Thyroid gland (tissue), 4 donors: ENCODE measurements around the gene CRB3. TPM values are rescaled to one million over a fixed set of nuclear protein-coding genes. Genes with fewer than 3 reads are reported as not detected.
A peak's percentile ranks its signal among the peaks of the same experiment; 100 is the strongest.

ENCODE experiments used
- DNase-seq, 2 donors: peaks; one replicate each; pipeline ENCODE4 v3.0.0-alpha.2; 2019
- H3K27ac ChIP-seq, 3 donors: fragments of 200-600 bp; sonication (generic); 1 replicate in 2 of 3; 2 replicates in 1 of 3; pipeline ENCODE4 v1.5.1; 2016 to 2019; ENCODE audit warnings: mild to moderate bottlenecking in 1 of 3, moderate library complexity in 1 of 3
- H3K27me3 ChIP-seq: fragments of 200-600 bp; sonication (generic); one replicate; pipeline ENCODE4 v1.5.1; 2019
- H3K36me3 ChIP-seq, 2 donors: fragments of 200-600 bp; sonication (generic); one replicate each; pipeline ENCODE4 v1.5.1; 2016 to 2019
- H3K4me1 ChIP-seq, 2 donors: fragments of 200-600 bp; sonication (generic); one replicate each; pipeline ENCODE4 v1.5.1; 2017 to 2019
- H3K4me3 ChIP-seq, 3 donors: fragments of 200-600 bp; sonication (generic); replicated peaks in 1 of 3; 1 replicate in 2 of 3; 2 replicates in 1 of 3; pipeline ENCODE4 v1.5.1; 2016; ENCODE audit warnings: mild to moderate bottlenecking in 1 of 3
- H3K9me3 ChIP-seq: fragments of 200-600 bp; sonication (generic); one replicate; pipeline ENCODE4 v1.5.1; 2017
- CTCF ChIP-seq, 6 experiments: fragments of 200-600 bp in 3 of 6; fragments of 450-650 bp in 3 of 6; sonication (generic) in 3 of 6; IDR thresholded peaks; one replicate each; pipeline ENCODE4 v1.5.1; 2016 to 2019; ENCODE audit warnings: antibody characterized with exemption in 6 of 6, mild to moderate bottlenecking in 2 of 6, inconsistent platforms in 1 of 6, moderate library complexity in 1 of 6
- POLR2A ChIP-seq, 2 donors: fragments of 450-650 bp; IDR thresholded peaks; one replicate each; pipeline ENCODE4 v1.6.1; 2017; ENCODE audit warnings: antibody characterized with exemption in 2 of 2, mild to moderate bottlenecking in 2 of 2, moderate library complexity in 1 of 2
- WGBS, 2 donors: methylation state at CpG; one replicate each; pipeline ENCODE4 v1.1.5; 2017; 5-methylcytosine and 5-hydroxymethylcytosine counted together
- intact Hi-C: fragments of 100-400 bp; cut with DNase I; formaldehyde crosslinking; loops from one replicate; pipeline ENCODE4 v1.15.1; 2023
- total RNA-seq, 4 donors: library from RNA; depleted of rRNA; stranded (reverse); fragments of >200 nt; gene quantifications; one replicate each; pipeline ENCODE4 v1.2.3, GENCODE V29; 2016

Gene CRB3
- total RNA-seq, 4 donors from 2014 or later, result 21.0 to 65.2 (median 45.3) TPM

DNA sequence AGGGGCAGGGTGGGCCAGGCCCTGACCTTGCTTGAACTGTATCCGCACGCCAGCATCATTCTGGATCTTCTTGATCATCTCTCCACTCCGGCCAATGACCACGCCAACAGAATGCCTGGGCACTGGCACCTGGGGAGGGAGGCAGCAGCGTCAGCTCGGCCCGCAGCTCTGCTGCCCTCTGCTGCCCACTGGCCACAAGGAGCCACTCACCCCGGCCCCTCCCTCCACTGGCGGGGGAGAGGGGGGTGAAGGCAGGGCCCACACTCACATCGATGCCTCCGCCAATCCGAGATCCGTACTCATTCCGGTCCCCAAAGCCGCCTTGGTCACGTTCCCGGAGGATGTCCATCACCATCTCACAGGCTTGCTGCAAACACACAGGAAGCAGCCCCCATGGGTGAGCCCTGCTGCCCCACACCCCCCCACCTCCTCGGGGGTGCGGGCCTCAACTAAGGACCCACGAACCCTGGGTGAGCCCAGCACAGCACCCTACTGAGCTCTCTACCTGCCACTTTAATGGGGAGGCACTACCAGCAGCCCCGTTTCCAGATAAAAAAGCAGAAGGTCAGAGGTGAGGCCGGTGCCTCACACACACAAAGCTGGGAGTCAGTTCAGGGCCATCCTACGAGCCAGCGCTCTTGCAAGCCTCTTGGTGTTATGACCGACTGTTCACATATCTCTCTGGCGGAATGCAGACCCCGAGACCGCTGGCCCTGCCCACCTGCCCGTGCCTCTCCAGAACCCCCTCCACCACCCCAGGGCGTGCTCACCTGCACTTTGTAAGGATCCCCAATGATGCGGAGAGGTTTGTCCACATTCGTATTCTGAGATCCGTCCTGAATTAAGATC, 46.1 kb upstream of the CRB3 start:
- H3K4me1 ChIP-seq, result peaks cover 14 to 24% of the 10 kb centered on the region in 2 donors
- H3K27ac ChIP-seq, result no peak overlapping the region
- H3K9me3 ChIP-seq, result no peaks in the 10 kb centered on the region
- DNase-seq, result peak in 1 of 2 donors; percentile 20
- peak in 1 of 6 experiments; percentile 28 for TF ChIP-seq CTCF (IDR thresholded peaks at IDR 0.05)
- no peak for TF ChIP-seq POLR2A (IDR thresholded peaks at IDR 0.05)
- no peaks in the 10 kb centered on the region for H3K27me3 ChIP-seq
- H3K4me3 ChIP-seq, result no peak overlapping the region
- intact Hi-C loops, result no loop called here
- 87 to 92% methylated on average over 16 to 24 of the region's 33 CpGs for WGBS, 2 donors
- peaks cover 71 to 76% of the 10 kb centered on the region in 2 donors for H3K36me3 ChIP-seq

GRCh38 chr19:6418562-6418932, 45.5 kb upstream of the CRB3 start:
- no peak overlapping the region for H3K27ac ChIP-seq
- peaks cover 14 to 26% of the 10 kb centered on the region in 2 donors for H3K4me1 ChIP-seq
- intact Hi-C loops, result no loop called here
- no peaks in the 10 kb centered on the region for H3K27me3 ChIP-seq
- H3K36me3 ChIP-seq, result peaks cover 71 to 76% of the 10 kb centered on the region in 2 donors
- no peak overlapping the region for H3K4me3 ChIP-seq
- TF ChIP-seq CTCF (IDR thresholded peaks at IDR 0.05), result no peak
- DNase-seq, result no peak
- WGBS, 2 donors, result 90 to 96% methylated on average over 3 to 8 of the region's 19 CpGs
- no peaks in the 10 kb centered on the region for H3K9me3 ChIP-seq

DNA sequence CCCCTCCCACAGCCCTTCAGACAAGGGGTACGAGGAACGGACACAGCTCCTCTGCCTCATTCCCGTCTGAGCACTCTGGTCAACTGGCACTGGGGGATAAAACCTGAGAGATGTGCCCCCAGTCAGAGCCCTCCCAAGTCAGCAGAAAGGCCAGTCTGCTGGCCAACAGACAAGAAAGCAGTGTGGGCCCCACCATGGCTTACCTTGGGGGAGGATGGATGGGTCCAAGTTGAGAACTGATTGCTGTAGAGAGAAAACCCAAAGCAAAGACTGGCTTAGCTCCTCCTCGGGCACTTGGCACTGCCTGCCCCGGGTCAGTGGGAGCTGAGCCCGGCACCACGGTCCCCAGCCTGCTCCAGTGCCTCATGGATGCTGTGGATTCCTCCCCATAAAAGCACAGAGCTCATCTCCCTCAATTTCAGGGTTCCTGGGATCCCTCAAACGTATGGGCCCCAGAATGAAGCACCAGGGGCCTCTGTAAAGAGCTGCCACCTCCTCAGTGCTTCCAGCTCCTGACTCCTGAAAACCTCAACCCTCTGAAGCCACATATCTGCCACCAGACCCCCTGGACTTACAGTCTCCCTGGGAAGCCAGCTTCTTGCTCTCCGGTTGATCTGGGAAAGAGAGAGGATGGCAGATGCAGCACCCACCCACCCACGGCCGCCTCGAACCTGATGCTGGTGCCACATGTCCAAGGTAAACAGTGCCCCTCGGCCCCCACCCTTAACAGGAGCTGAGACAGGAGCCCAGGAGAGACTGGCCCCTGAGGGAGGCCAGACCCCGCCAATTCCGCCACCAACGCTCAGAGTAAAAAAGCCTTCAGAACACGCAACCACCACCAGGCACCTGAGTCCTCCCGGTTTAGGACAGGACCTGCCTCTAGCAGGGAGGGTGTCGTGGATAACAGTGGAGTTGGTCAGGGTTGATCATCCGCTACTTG, 42.7 kb upstream of the CRB3 start:
- intact Hi-C loops, result loop anchor here (10.0 kb wide), 1 partner anchor 47 kb away; the partner anchor contains the start of genes ALKBH7 and PSPN
- Histone ChIP-seq H3K27me3 (no peaks in the 10 kb centered on the region), H3K9me3 (no peaks in the 10 kb centered on the region), H3K4me1 (peaks cover 12 to 24% of the 10 kb centered on the region in 2 donors), H3K36me3 (peaks cover 48 to 50% of the 10 kb centered on the region in 2 donors), H3K4me3 (no peak overlapping the region), H3K27ac (no peak overlapping the region)
- DNase-seq, result no peak
- TF ChIP-seq CTCF (IDR thresholded peaks at IDR 0.05) (no peak), POLR2A (IDR thresholded peaks at IDR 0.05) (no peak)
- 80 to 88% methylated on average over 13 to 17 of the region's 20 CpGs for whole genome bisulfite sequencing, 2 donors

- TF ChIP-seq CTCF (IDR thresholded peaks at IDR 0.05), result no peak
- TF ChIP-seq POLR2A (IDR thresholded peaks at IDR 0.05), result no peak
- Histone ChIP-seq H3K27me3 (no peaks in the 10 kb centered on the region), H3K4me3 (peak overlapping the region; percentile 63 to 89 (median 77)), H3K9me3 (no peaks in the 10 kb centered on the region), H3K4me1 (peaks cover 12 to 24% of the 10 kb centered on the region in 2 donors), H3K27ac (peak overlapping the region in 2 of 3 donors; percentile 18 to 63), H3K36me3 (peaks cover 25 to 27% of the 10 kb centered on the region in 2 donors)
- intact Hi-C loops, result loop anchor here (10.0 kb wide), 1 partner anchor 49 kb away; the partner anchor contains the start of genes ALKBH7 and PSPN
- WGBS, 2 donors, result 1 to 3% methylated on average over 12 to 18 of the region's 20 CpGs
- peak; percentile 53 to 59 for DNase-seq
Measured at GRCh38 chr19:6423499-6424194, 40.4 kb upstream of the CRB3 start.
